ENCODE measurements around the gene LRRC25.
A peak's percentile ranks its signal among the peaks of the same experiment; 100 is the strongest.

The LRRC25 gene

DNA sequence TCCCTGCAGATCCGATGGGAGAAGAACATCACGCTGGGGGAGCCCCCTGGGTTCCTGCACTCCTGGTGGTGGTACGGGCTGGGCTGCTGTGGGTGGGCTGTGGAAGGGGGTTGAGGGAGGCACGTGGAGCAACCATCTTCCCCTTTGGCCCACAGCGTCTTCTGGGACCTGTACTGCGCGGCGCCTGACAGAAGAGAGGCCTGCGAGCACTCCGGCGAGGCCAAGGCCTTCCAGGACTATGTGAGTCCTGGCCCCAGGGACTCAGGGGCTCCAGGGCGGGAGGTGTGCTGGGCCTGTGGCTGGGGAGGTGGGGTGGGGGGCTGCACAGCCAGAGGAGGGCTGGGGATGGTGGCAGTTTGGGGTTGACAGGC, 30.3 kb upstream of the LRRC25 start:
- H3K4me3 ChIP-seq (ENCODE audit: low read depth, low read length), result no peak overlapping the region
- DNase-seq (ENCODE audit: low read depth, low spot score), result no peak
- in situ Hi-C loops (cut with HindIII; ENCODE audit: low sequenced_read_pairs), result no loop called here
- TF ChIP-seq, protein P1, sequence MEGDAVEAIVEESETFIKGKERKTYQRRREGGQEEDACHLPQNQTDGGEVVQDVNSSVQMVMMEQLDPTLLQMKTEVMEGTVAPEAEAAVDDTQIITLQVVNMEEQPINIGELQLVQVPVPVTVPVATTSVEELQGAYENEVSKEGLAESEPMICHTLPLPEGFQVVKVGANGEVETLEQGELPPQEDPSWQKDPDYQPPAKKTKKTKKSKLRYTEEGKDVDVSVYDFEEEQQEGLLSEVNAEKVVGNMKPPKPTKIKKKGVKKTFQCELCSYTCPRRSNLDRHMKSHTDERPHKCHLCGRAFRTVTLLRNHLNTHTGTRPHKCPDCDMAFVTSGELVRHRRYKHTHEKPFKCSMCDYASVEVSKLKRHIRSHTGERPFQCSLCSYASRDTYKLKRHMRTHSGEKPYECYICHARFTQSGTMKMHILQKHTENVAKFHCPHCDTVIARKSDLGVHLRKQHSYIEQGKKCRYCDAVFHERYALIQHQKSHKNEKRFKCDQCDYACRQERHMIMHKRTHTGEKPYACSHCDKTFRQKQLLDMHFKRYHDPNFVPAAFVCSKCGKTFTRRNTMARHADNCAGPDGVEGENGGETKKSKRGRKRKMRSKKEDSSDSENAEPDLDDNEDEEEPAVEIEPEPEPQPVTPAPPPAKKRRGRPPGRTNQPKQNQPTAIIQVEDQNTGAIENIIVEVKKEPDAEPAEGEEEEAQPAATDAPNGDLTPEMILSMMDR (IDR thresholded peaks at IDR 0.05; ENCODE audit: low read depth, low read length), result no peak

DNA sequence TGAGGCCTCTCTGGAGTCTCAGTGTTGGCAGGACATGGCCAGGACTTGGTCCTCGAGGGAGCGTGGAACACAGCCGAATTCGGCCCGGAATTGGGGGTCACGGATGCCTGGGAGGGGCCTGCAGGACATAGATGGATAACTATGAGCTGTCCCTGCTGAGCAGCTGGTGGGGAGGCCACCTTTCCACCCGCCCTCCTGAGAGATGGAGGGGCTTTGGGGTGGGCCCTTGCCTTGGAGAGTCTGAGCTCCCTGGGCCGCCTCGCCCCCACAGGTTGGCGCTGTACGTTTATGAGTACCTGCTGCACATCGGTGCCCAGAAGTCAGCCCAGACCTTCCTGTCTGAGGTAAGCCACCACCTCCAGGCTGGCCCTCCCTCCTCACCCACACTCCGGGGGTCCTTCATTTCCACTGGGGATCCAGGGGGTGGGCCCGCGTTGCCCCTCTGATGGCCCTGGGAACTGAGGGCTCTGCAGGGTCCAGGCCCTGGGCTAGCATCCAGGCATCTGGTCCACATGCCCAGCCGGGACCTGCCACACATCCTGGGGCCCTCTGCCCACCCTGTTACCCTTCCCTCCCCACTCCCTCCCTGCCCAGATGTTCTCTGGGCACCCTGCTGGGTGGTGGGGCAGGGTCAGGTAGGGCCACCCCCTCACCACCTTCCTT, 29.8 kb upstream of the LRRC25 start:
- H3K4me3 ChIP-seq (ENCODE audit: low read depth, low read length), result no peak overlapping the region
- in situ Hi-C loops (cut with HindIII; ENCODE audit: low sequenced_read_pairs), result no loop called here
- DNase-seq (ENCODE audit: low read depth, low spot score), result no peak
- TF ChIP-seq, protein P1 (IDR thresholded peaks at IDR 0.05; ENCODE audit: low read depth, low read length), result no peak

DNA sequence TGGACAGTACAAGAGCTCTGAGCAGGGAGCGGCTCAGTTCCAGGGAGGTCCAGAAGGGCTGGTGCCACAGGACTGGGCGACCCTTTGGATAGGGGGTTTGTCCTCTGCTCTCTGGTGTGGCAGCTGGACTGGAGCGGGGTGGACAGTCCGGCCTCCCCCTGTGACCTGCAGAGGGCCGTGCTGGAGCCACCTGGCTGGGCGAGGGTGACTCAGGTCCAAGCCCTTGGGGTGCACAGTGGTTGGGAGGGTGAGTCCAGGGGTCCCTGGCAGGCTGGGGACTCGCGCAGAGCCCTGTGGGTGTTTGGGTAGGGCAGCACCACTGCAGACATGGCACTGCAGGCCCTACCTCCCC, 29.0 kb upstream of the LRRC25 start:
- TF ChIP-seq, protein P1 (IDR thresholded peaks at IDR 0.05; ENCODE audit: low read depth, low read length), result no peak
- no peak overlapping the region for H3K4me3 ChIP-seq (ENCODE audit: low read depth, low read length)
- DNase-seq (ENCODE audit: low read depth, low spot score), result no peak
- in situ Hi-C loops (cut with HindIII; ENCODE audit: low sequenced_read_pairs), result no loop called here

DNA sequence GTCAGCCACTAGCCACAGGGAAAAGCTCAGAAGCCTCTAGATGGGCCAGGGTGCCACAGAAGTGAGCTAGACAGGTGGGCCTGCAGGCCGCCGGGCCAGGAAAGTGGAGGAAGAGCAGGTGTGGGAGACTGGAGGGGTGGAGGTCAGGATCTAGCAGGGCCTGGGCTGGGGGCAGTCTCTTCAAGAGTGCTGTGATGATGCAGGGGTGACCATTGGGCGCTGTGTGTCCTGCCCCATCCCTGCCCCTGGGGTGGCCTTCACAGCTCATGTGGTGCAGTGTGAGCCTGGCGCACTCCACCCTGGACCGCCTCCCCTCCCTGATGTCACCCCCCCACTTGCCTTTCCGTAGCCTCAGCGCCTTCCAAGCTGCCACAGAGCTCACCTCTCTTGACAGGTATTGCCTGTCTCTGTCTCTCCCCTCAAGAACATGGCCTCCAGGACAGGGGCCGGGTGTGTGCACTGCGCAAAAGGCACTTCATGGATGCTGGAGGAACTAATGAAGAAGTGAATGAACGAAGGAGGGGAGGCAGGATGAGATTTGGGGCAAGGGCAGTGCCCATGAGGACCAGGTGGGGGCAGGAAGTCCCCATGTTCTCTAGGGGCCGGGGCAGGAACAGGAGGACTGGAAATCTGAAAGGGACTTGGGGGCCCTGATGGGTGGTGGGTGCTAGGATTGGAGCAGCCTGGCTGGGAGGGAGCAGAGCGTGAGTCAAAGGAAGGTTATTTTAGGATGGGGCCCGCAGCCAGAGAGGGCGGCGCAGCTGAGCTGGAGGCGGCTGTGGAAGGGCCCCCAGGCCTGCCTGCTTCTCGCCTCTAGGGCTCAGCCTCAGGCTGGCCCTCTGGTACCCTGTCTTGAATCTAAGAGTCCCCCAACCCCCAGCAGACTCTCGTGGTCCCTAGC, 28.3 kb upstream of the LRRC25 start:
- in situ Hi-C loops (cut with HindIII; ENCODE audit: low sequenced_read_pairs), result no loop called here
- TF ChIP-seq, protein P1 (IDR thresholded peaks at IDR 0.05; ENCODE audit: low read depth, low read length), result peak; percentile 2
- H3K4me3 ChIP-seq (ENCODE audit: low read depth, low read length), result no peak overlapping the region
- DNase-seq (ENCODE audit: low read depth, low spot score), result peak; percentile 53

DNA sequence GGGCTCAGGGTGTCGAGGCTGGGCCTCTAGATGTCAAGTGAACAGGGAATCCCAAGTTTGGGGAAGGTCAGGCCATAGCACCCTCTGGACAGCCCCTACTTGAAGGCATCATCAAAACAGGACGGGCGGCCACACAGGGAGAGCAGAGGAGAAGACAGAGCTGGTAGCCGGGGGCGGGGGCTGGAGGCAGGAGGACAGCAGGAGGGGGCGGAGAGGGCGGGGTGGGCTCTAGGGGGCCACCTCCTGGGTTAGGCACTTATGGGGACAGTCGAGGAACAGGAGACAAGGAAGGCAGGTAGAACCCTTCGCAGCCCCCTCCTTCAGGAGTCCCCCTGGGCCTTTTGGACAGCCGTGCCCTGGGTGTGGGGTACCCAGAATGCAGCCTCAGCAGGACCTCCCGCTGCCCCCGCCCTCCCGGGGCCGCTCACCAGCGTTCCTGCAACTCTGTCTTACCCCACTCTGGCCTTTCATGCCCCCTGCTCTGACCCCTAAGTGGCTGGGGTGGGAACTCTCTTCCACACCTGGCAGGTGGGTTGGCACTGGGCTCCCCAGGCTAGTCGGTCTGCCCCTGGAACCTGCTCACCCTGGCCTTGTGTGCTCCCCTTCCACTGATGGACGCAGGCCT, 27.6 kb upstream of the LRRC25 start:
- H3K4me3 ChIP-seq (ENCODE audit: low read depth, low read length), result no peak overlapping the region
- in situ Hi-C loops (cut with HindIII; ENCODE audit: low sequenced_read_pairs), result no loop called here
- no peak for DNase-seq (ENCODE audit: low read depth, low spot score)
- TF ChIP-seq, protein P1 (IDR thresholded peaks at IDR 0.05; ENCODE audit: low read depth, low read length), result no peak

DNA sequence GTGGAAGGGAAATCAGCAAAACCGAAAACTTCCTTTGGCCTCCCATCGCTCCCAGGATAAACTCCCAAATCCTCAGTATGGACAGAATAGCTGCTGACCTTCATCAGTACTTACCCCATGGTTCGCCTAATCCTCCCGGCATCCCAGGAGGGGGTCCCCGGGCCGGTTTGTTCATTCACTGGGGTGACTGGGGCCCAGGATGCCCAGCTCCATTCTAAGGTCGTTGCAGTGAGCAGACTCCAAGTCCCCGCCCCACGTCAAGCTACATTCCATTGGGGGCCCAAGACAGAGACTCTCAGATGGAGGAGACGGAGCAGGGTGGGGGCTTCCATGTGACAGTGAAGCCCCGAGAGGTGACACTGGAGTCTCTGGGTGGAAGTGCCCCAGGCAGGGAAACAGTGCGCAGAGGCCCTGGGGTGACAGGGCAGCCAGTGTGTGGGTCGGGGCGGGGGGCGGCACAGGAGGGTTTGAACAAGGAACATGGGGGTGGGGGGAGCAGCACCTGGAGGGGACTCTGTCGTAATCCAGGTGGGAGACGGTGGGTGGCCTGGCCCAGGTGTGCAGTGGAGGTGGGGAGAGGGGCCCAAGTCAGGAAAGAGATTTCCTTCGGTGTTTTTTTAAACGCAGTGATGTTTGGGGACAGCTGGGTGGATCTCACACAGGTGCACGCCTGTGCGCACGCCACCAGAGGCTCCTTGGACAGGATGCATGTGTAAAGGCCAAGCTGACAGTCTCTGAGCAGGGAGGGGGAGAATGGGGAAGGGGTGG, 26.9 kb upstream of the LRRC25 start:
- no peak for DNase-seq (ENCODE audit: low read depth, low spot score)
- TF ChIP-seq, protein P1 (IDR thresholded peaks at IDR 0.05; ENCODE audit: low read depth, low read length), result no peak
- in situ Hi-C loops (cut with HindIII; ENCODE audit: low sequenced_read_pairs), result no loop called here
- H3K4me3 ChIP-seq (ENCODE audit: low read depth, low read length), result no peak overlapping the region

Measured in astrocyte of the spinal cord (primary cell).